OCI-LY1 (cell line): ENCODE data around the gene P2RX2.

Experiments used
- H2AFZ ChIP-seq: fragments of 200-600 bp; sonication (generic), shearing (Covaris generic); 2 replicates; pipeline ENCODE4 v1.6.0; 2014; ENCODE audit warnings: antibody characterized with exemption, mild to moderate bottlenecking, low read length
- H3F3A ChIP-seq: fragments of 200-600 bp; sonication (generic), shearing (Covaris generic); 2 replicates; pipeline ENCODE4 v1.6.0; 2014; ENCODE audit warnings: mild to moderate bottlenecking, antibody characterized with exemption, low read length, moderate library complexity; ENCODE audit not compliant: insufficient read depth
- H3K27ac ChIP-seq: fragments of 200-600 bp; sonication (generic); 2 replicates; pipeline ENCODE4 v1.5.1; 2014; ENCODE audit warnings: low read length, mixed run types, mild to moderate bottlenecking, low read depth; ENCODE audit not compliant: poor library complexity, severe bottlenecking
- H3K27me3 ChIP-seq: fragments of 200-600 bp; sonication (generic); 2 replicates; pipeline ENCODE4 v1.6.0; 2014; ENCODE audit warnings: antibody characterized with exemption, mild to moderate bottlenecking, low read length, moderate library complexity; ENCODE audit not compliant: insufficient read depth
- H3K36me3 ChIP-seq: fragments of 200-600 bp; sonication (generic); 2 replicates; pipeline ENCODE4 v1.6.1; 2014; ENCODE audit warnings: mild to moderate bottlenecking, antibody characterized with exemption, low read length, moderate library complexity, mixed read lengths; ENCODE audit not compliant: insufficient read depth
- H3K4me1 ChIP-seq: fragments of 200-600 bp; sonication (generic); 2 replicates; pipeline ENCODE4 v1.5.1; 2014; ENCODE audit warnings: mild to moderate bottlenecking, low read length, moderate library complexity; ENCODE audit not compliant: insufficient read depth, severe bottlenecking
- H3K4me2 ChIP-seq: fragments of 200-600 bp; sonication (generic), shearing (Covaris generic); 2 replicates; pipeline ENCODE4 v1.6.1; 2014; ENCODE audit warnings: low read length
- H3K4me3 ChIP-seq: fragments of 200-600 bp; sonication (generic); 2 replicates; pipeline ENCODE4 v1.5.1; 2014; ENCODE audit warnings: low read length, low read depth, mild to moderate bottlenecking, mixed read lengths; ENCODE audit not compliant: poor library complexity, severe bottlenecking
- H3K79me2 ChIP-seq: fragments of 200-600 bp; shearing (Covaris generic); 2 replicates; pipeline ENCODE4 v1.6.1; 2016; ENCODE audit warnings: mixed run types, low read length, mixed read lengths; ENCODE audit not compliant: insufficient read depth
- H3K9ac ChIP-seq: fragments of 200-600 bp; sonication (generic), shearing (Covaris generic); 2 replicates; pipeline ENCODE4 v1.6.1; 2014; ENCODE audit warnings: mild to moderate bottlenecking, low read length, mixed read lengths
- H3K9me2 ChIP-seq: fragments of 200-600 bp; sonication (generic), shearing (Covaris generic); 2 replicates; pipeline ENCODE4 v1.6.1; 2014; ENCODE audit warnings: low read depth, mild to moderate bottlenecking, low read length, mixed read lengths
- H3K9me3 ChIP-seq: fragments of 200-600 bp; shearing (Covaris generic); 2 replicates; pipeline ENCODE4 v1.6.1; 2014; ENCODE audit warnings: low read length, mixed read lengths
- H4K20me1 ChIP-seq: fragments of 200-600 bp; sonication (generic), shearing (Covaris generic); 2 replicates; pipeline ENCODE4 v1.6.0; 2016; ENCODE audit warnings: mild to moderate bottlenecking, low read length; ENCODE audit not compliant: insufficient read depth
- EZH2 ChIP-seq: fragments of 200-600 bp; sonication (generic), shearing (Covaris generic); IDR thresholded peaks from 2 replicates; pipeline ENCODE4 v1.8.0; 2017; ENCODE audit warnings: borderline replicate concordance, mixed run types, mild to moderate bottlenecking, antibody characterized with exemption, low read length, moderate library complexity, mixed read lengths
- TF ChIP-seq, protein P1 (sequence below): fragments of 200-600 bp; sonication (generic), shearing (Covaris generic); IDR thresholded peaks from 2 replicates; pipeline ENCODE4 v1.5.1; 2017; ENCODE audit warnings: mild to moderate bottlenecking, antibody characterized with exemption, low read length, moderate library complexity, mixed read lengths

P2RX2 gene

DNA sequence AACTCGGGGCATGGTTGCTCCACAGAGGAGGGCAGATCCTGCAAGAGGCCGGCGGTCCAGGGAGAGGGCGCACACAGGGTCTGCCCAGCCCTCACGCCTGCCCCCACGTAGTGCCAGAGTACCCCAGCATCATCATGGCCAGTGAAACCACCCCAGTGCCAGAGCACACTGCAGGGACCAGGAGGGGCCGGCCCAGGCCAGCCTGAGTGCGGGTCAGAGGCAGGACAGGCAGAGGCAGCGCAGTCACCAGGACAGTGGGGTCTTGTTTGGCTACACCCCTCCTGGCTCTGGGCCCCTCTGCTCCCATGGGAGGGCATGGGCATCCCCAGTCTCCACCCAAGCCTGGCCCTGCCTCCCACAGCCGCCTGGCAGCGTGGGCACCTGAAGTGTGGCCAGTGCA is 42.9 kb upstream of the P2RX2 start:
- no peaks in the 10 kb centered on the region for H3K79me2 ChIP-seq
- no peaks in the 10 kb centered on the region for H3K27me3 ChIP-seq
- H2AFZ ChIP-seq: no peak overlapping the region
- H3K4me2 ChIP-seq: no peak overlapping the region
- H3K36me3 ChIP-seq: no peaks in the 10 kb centered on the region
- no peaks in the 10 kb centered on the region for H3K9me3 ChIP-seq
- TF ChIP-seq, protein P1, sequence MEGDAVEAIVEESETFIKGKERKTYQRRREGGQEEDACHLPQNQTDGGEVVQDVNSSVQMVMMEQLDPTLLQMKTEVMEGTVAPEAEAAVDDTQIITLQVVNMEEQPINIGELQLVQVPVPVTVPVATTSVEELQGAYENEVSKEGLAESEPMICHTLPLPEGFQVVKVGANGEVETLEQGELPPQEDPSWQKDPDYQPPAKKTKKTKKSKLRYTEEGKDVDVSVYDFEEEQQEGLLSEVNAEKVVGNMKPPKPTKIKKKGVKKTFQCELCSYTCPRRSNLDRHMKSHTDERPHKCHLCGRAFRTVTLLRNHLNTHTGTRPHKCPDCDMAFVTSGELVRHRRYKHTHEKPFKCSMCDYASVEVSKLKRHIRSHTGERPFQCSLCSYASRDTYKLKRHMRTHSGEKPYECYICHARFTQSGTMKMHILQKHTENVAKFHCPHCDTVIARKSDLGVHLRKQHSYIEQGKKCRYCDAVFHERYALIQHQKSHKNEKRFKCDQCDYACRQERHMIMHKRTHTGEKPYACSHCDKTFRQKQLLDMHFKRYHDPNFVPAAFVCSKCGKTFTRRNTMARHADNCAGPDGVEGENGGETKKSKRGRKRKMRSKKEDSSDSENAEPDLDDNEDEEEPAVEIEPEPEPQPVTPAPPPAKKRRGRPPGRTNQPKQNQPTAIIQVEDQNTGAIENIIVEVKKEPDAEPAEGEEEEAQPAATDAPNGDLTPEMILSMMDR: no peak
- TF ChIP-seq EZH2: no peak
- no peak overlapping the region for H3K4me3 ChIP-seq
- no peak overlapping the region for H3K9ac ChIP-seq
- H3F3A ChIP-seq: no peaks in the 10 kb centered on the region
- H3K9me2 ChIP-seq: no peaks in the 10 kb centered on the region
- H3K27ac ChIP-seq: no peak overlapping the region
- no peaks in the 10 kb centered on the region for H4K20me1 ChIP-seq
- H3K4me1 ChIP-seq: no peaks in the 10 kb centered on the region

DNA sequence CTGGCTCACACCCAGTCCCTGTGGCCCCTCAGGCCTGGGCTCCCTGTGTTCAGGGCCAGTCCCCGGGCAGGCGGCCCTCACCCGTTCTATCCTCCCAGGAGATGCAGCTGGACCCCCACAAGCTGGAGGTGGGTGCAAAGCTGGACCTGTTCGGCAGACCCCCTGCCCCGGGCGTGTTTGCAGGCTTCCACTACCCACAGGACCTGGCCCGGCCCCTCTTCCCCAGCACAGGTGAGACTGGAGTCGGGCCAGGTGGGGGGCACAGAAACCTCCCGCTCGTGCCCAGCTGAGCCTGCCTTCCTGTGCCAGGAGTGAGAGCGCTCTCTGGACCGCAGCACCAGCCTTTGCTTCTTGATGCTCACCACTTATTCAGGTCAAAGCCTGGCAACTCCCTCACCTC is 41.9 kb upstream of the P2RX2 start:
- Histone ChIP-seq H4K20me1 (no peaks in the 10 kb centered on the region), H2AFZ (no peak overlapping the region), H3K4me1 (no peaks in the 10 kb centered on the region), H3K79me2 (no peaks in the 10 kb centered on the region), H3K9me3 (no peaks in the 10 kb centered on the region), H3K36me3 (no peaks in the 10 kb centered on the region), H3K9me2 (no peaks in the 10 kb centered on the region), H3K4me2 (no peak overlapping the region), H3K4me3 (no peak overlapping the region), H3K27me3 (no peaks in the 10 kb centered on the region), H3F3A (no peaks in the 10 kb centered on the region), H3K9ac (no peak overlapping the region), H3K27ac (no peak overlapping the region)
- TF ChIP-seq, protein P1: no peak
- TF ChIP-seq EZH2: no peak

DNA sequence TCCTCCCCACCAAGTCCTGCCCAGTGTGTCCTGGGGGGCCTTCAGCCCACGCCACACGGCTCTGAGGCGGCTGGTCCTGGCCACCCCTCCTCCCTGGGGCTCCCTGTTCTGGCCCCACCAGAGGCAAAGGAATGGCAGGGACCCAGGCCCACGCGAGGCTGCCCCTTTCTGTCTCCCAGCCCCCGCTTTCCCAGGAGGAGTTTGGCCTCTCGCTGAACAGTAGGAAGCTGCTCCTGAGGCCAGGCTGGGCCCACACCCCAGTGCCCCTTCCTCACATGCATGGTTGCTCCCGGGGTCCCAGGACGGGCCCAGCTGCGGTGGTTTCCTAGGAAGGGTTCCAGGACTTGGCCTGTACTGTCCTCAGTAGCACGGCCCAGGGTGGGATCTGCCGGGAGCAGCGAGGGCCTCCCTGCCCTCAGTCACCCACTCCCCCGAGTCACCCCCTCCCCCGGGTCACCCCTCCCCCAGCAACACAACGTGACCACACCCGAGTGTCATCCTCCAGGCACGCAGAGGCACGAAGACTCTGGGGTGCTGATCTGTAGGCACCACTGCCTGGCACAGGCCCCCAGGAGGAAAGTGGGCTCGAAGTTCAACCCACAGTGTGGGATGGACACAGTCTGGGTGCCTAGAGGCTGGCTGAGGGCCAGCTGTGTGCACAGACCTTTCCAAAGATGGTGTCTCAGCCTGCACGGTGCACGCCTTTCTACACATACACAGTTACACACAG is 41.2 kb upstream of the P2RX2 start:
- Histone ChIP-seq H3F3A (no peaks in the 10 kb centered on the region), H3K9ac (no peak overlapping the region), H3K9me2 (no peaks in the 10 kb centered on the region), H2AFZ (no peak overlapping the region), H3K27me3 (no peaks in the 10 kb centered on the region), H3K4me1 (no peaks in the 10 kb centered on the region), H3K9me3 (no peaks in the 10 kb centered on the region), H3K4me2 (no peak overlapping the region), H3K27ac (no peak overlapping the region), H4K20me1 (no peaks in the 10 kb centered on the region), H3K36me3 (no peaks in the 10 kb centered on the region), H3K79me2 (no peaks in the 10 kb centered on the region), H3K4me3 (no peak overlapping the region)
- no peak for TF ChIP-seq EZH2
- TF ChIP-seq, protein P1: no peak
